GM12873 (cell line): Measurements from ENCODE around the gene B4GALT3.

Source experiments
- CTCF ChIP-seq: IDR thresholded peaks from 2 replicates; pipeline ENCODE4 v1.5.1; 2012; ENCODE audit warnings: low read depth, mild to moderate bottlenecking, moderate library complexity, low read length, control low read depth; ENCODE audit not compliant: insufficient read depth; ENCODE audit errors: missing control alignments

The B4GALT3 gene

GRCh38 chr1:161196521-161197451 is 19.5 kb upstream of the B4GALT3 start:
- no peak for TF ChIP-seq CTCF

- TF ChIP-seq CTCF = no peak
These were observed 18.8 kb upstream of the B4GALT3 start for GRCh38 chr1:161196111-161196510.

GRCh38 chr1:161195171-161195570 is 17.9 kb upstream of the B4GALT3 start:
- no peak for TF ChIP-seq CTCF

GRCh38 chr1:161193561-161194235 is 16.4 kb upstream of the B4GALT3 start:
- TF ChIP-seq CTCF = no peak

GRCh38 chr1:161192476-161193465 is 15.5 kb upstream of the B4GALT3 start:
- peak; percentile 95 for TF ChIP-seq CTCF

GRCh38 chr1:161191971-161192370 is 14.7 kb upstream of the B4GALT3 start:
- no peak for TF ChIP-seq CTCF
